ENCODE data around the gene TEKTIP1.

- TF ChIP-seq CTCF (IDR thresholded peaks at IDR 0.05) = no peak
- no peak for TF ChIP-seq EP300 (IDR thresholded peaks at IDR 0.05; ENCODE audit: low read depth)
- TF ChIP-seq POLR2AphosphoS5 (IDR thresholded peaks at IDR 0.05) = no peak
These were observed 46.7 kb upstream of the TEKTIP1 start for GRCh38 chr19:3492131-3492839.
